ENCODE data around the gene NCDN. TPM values are rescaled to one million over a fixed set of nuclear protein-coding genes. Genes with fewer than 3 reads are reported as not detected.

NCDN gene
- total and polyA plus RNA-seq, 2 donors (not counting 3 experiments of a cell fraction or from before 2014, with no cell fraction given), result 17.3 to 22.0 TPM

- CTCF ChIA-PET, result interaction anchor here (0.7 to 1.1 kb wide), 4 partner anchors 8 to 336 kb away, joined by 3 to 4 read pairs (median 3); no protein-coding TSS in a partner anchor
- BruUV-seq (replicated peaks), result no TSS peak
Observed at GRCh38 chr1:35537806-35538205, 19.8 kb upstream of the NCDN start.

More at GRCh38 chr1:35537806-35538205, 19.8 kb upstream of the NCDN start:
- DNase-seq (ENCODE audit: low read depth, low spot score) (no peak), FAIRE-seq (no peak)
- Histone ChIP-seq H3K4me1 (ENCODE audit: control insufficient read depth, extremely low read depth, insufficient read depth, low read length) (no peaks in the 10 kb centered on the region), H2AFZ (ENCODE audit: low read depth, low read length) (no peak overlapping the region), H3K27me3 (ENCODE audit: control insufficient read depth in 2 of 2, insufficient read depth in 2 of 2, low read length in 2 of 2) (no peaks in the 10 kb centered on the region), H3K9ac (replicated peaks; ENCODE audit: extremely low read depth, insufficient read depth, low read length) (no peak overlapping the region), H3K9me3 (replicated peaks; ENCODE audit: control insufficient read depth, insufficient read depth, low read length) (no peaks in the 10 kb centered on the region), H3K79me2 (ENCODE audit: control insufficient read depth, insufficient read depth, low read length) (no peaks in the 10 kb centered on the region), H3K4me3 (replicated peaks in 1 of 3; ENCODE audit: insufficient read depth in 1 of 3, low read depth in 1 of 3, low read length in 3 of 3) (no peak overlapping the region), H3K27ac (ENCODE audit: insufficient read depth, low read depth, low read length) (no peak overlapping the region), H4K20me1 (replicated peaks; ENCODE audit: control insufficient read depth, extremely low read depth, insufficient read depth, low read length) (peaks cover 3% of the 10 kb centered on the region), H3K9me1 (replicated peaks; ENCODE audit: control insufficient read depth, extremely low read depth, insufficient read depth, low read length) (no peaks in the 10 kb centered on the region), H3K4me2 (ENCODE audit: insufficient read depth, low read length) (no peak overlapping the region), H3K36me3 (ENCODE audit: control insufficient read depth in 2 of 2, extremely low read depth in 1 of 2, insufficient read depth in 2 of 2, low read length in 2 of 2) (no peaks in the 10 kb centered on the region)
- dilution Hi-C loops (cut with MboI; ENCODE audit: extremely low pct_ligation_motif_present, low sequenced_read_pairs), result no loop called here
- TF ChIP-seq EZH2 (IDR thresholded peaks at IDR 0.05; ENCODE audit: borderline replicate concordance, low read depth, low read length, severe bottlenecking) (no peak), FOS (IDR thresholded peaks at IDR 0.05; ENCODE audit: borderline replicate concordance, insufficient read depth, low read length) (no peak), GATA2 (IDR thresholded peaks at IDR 0.05; ENCODE audit: insufficient read depth, insufficient read length, low read depth, low read length) (no peak), JUN (IDR thresholded peaks at IDR 0.05; ENCODE audit: borderline replicate concordance, insufficient read depth, insufficient read length, low read depth) (no peak), POLR2A (IDR thresholded peaks at IDR 0.05; ENCODE audit: low read depth, low read length) (no peak), MYC (IDR thresholded peaks at IDR 0.05; ENCODE audit: low read depth, low read length) (no peak), POLR2AphosphoS5 (IDR thresholded peaks at IDR 0.05; ENCODE audit: insufficient read depth, low read depth, low read length) (no peak)
- TF ChIP-seq, protein P1, sequence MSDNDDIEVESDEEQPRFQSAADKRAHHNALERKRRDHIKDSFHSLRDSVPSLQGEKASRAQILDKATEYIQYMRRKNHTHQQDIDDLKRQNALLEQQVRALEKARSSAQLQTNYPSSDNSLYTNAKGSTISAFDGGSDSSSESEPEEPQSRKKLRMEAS (IDR thresholded peaks at IDR 0.05; ENCODE audit: insufficient read depth, insufficient read length), result no peak
- TF ChIP-seq, protein P2, sequence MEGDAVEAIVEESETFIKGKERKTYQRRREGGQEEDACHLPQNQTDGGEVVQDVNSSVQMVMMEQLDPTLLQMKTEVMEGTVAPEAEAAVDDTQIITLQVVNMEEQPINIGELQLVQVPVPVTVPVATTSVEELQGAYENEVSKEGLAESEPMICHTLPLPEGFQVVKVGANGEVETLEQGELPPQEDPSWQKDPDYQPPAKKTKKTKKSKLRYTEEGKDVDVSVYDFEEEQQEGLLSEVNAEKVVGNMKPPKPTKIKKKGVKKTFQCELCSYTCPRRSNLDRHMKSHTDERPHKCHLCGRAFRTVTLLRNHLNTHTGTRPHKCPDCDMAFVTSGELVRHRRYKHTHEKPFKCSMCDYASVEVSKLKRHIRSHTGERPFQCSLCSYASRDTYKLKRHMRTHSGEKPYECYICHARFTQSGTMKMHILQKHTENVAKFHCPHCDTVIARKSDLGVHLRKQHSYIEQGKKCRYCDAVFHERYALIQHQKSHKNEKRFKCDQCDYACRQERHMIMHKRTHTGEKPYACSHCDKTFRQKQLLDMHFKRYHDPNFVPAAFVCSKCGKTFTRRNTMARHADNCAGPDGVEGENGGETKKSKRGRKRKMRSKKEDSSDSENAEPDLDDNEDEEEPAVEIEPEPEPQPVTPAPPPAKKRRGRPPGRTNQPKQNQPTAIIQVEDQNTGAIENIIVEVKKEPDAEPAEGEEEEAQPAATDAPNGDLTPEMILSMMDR (IDR thresholded peaks at IDR 0.05; ENCODE audit: extremely low read depth in 1 of 2, insufficient read depth in 1 of 2, low read depth in 1 of 2, low read length in 2 of 2), result no peak
- intact Hi-C loops (cut with micrococcal nuclease), result no loop called here
- POLR2A ChIA-PET, result no interaction called here
